CD4-positive, alpha-beta T cell (primary cell): ENCODE measurements around the gene PRKN. TPM values are rescaled to one million over a fixed set of nuclear protein-coding genes. Genes with fewer than 3 reads are reported as not detected.
A peak's percentile ranks its signal among the peaks of the same experiment; 100 is the strongest.

Source experiments
- ATAC-seq: fragments of 200-7000 bp; cut with Tn5 transposase; one replicate; pipeline ENCODE4 v1.10.0; 2022; ENCODE audit warnings: mild to moderate bottlenecking; ENCODE audit not compliant: poor library complexity
- CTCF ChIA-PET: fragments of 350-600 bp; sonication (Branson Sonifier 250); formaldehyde crosslinking; loops from one replicate; lab custom pipeline; 2021; ENCODE audit warnings: antibody characterized with exemption, inconsistent platforms; lab: Charles Lee
- POLR2A ChIA-PET: fragments of 350-600 bp; sonication (Branson Sonifier 250); formaldehyde crosslinking; loops from one replicate; lab custom pipeline; 2021; ENCODE audit warnings: antibody characterized with exemption, inconsistent platforms; lab: Charles Lee
- DNase-seq, 14 experiments: peaks; one replicate each; pipeline ENCODE4 v3.0.0-alpha.2; 2013 to 2020; ENCODE audit warnings: mixed read lengths in 2 of 14
- H3K27ac ChIP-seq, 2 donors: one replicate each; pipeline versions ENCODE4 v1.5.1 to v1.7.0; 2013; ENCODE audit warnings: low read length in 2 of 2, low read depth in 1 of 2, mild to moderate bottlenecking in 1 of 2
- H3K27me3 ChIP-seq, 2 experiments: 1 replicate in 1 of 2; 2 replicates in 1 of 2; pipeline versions ENCODE4 v1.6.1 to v1.7.0; 2013; ENCODE audit warnings: low read length in 2 of 2, control low read depth in 1 of 2, mild to moderate bottlenecking in 1 of 2, moderate library complexity in 1 of 2; ENCODE audit not compliant: insufficient read depth in 2 of 2, control insufficient read depth in 1 of 2
- H3K36me3 ChIP-seq: one replicate; pipeline ENCODE4 v1.6.1; 2013; ENCODE audit warnings: low read length, control low read depth; ENCODE audit not compliant: insufficient read depth
- H3K4me1 ChIP-seq: one replicate; pipeline ENCODE4 v1.6.1; 2013; ENCODE audit warnings: low read length, control low read depth; ENCODE audit not compliant: insufficient read depth
- H3K4me3 ChIP-seq: one replicate; pipeline ENCODE4 v1.5.1; 2013; ENCODE audit warnings: mild to moderate bottlenecking, low read length, moderate library complexity
- H3K9me3 ChIP-seq, 2 experiments: 1 replicate in 1 of 2; 2 replicates in 1 of 2; pipeline versions ENCODE4 v1.6.1 to v1.7.0; 2013; ENCODE audit warnings: low read length in 2 of 2, mild to moderate bottlenecking in 2 of 2, control low read depth in 1 of 2, moderate library complexity in 1 of 2; ENCODE audit not compliant: control insufficient read depth in 1 of 2, insufficient read depth in 1 of 2
- H3K27ac Mint-ChIP-seq: one replicate; pipeline ENCODE4 v1.8.0; 2020; ENCODE audit warnings: mixed read lengths
- H3K27me3 Mint-ChIP-seq: one replicate; pipeline ENCODE4 v1.8.0; 2021; ENCODE audit warnings: mixed read lengths
- H3K36me3 Mint-ChIP-seq: one replicate; pipeline ENCODE4 v1.8.0; 2021; ENCODE audit warnings: low read depth, mixed read lengths
- H3K4me1 Mint-ChIP-seq: one replicate; pipeline ENCODE4 v1.8.0; 2021; ENCODE audit warnings: low read depth, mixed read lengths
- H3K4me3 Mint-ChIP-seq: one replicate; pipeline ENCODE4 v1.8.0; 2020; ENCODE audit warnings: mild to moderate bottlenecking, mixed read lengths
- H3K9me3 Mint-ChIP-seq: one replicate; pipeline ENCODE4 v1.8.0; 2020; ENCODE audit warnings: mixed read lengths
- CTCF ChIP-seq: fragments of 200-600 bp; IDR thresholded peaks from one replicate; pipeline ENCODE4 v1.8.0; 2022; ENCODE audit warnings: antibody characterized with exemption, mild to moderate bottlenecking
- intact Hi-C, 2 experiments: fragments of 100-400 bp; cut with DNase I in 1 of 2; cut with micrococcal nuclease in 1 of 2; formaldehyde crosslinking; loops; one replicate each; pipeline versions ENCODE4 v1.15.1 to v1.9.0; 2023 to 2025; cut with DNase I, micrococcal nuclease
- total RNA-seq, 174 experiments: library from RNA in 2 of 174; stranded (reverse) in 2 of 174; gene quantifications; one replicate each; pipeline ENCODE4 v1.2.3 and lab custom pipeline; 2021 to 2026

Gene PRKN
- total RNA-seq, 2 experiments from 2014 or later = 5.2 to 5.4 TPM

- intact Hi-C loops = no loop called here
- H3K9me3 ChIP-seq = no peaks in the 10 kb centered on the region
- CTCF ChIA-PET = no interaction called here
- no peak overlapping the region for H3K27ac ChIP-seq
- no peak overlapping the region for H3K4me3 ChIP-seq
- Mint-ChIP-seq H3K4me3 (no peak overlapping the region), H3K4me1 (no peaks in the 10 kb centered on the region), H3K9me3 (no peaks in the 10 kb centered on the region), H3K27me3 (no peaks in the 10 kb centered on the region), H3K36me3 (no peaks in the 10 kb centered on the region), H3K27ac (no peak overlapping the region)
- POLR2A ChIA-PET = no interaction called here
- DNase-seq (peak in 1 of 14 experiments; percentile 18), ATAC-seq (no peak)
- no peak for TF ChIP-seq CTCF
- no peaks in the 10 kb centered on the region for H3K27me3 ChIP-seq
- H3K4me1 ChIP-seq = peaks cover 8% of the 10 kb centered on the region
- H3K36me3 ChIP-seq = no peaks in the 10 kb centered on the region
Measured at GRCh38 chr6:161459008-161459615, 1268.5 kb downstream of the PRKN start.

- H3K4me3 Mint-ChIP-seq = no peak overlapping the region
- TF ChIP-seq CTCF = no peak
- no peaks in the 10 kb centered on the region for H3K9me3 Mint-ChIP-seq
- intact Hi-C loops = no loop called here
- H3K36me3 Mint-ChIP-seq = no peaks in the 10 kb centered on the region
- no peak overlapping the region for H3K27ac Mint-ChIP-seq
- CTCF ChIA-PET = no interaction called here
- POLR2A ChIA-PET = no interaction called here
- H3K27me3 Mint-ChIP-seq = no peaks in the 10 kb centered on the region
- peaks cover 8% of the 10 kb centered on the region for H3K4me1 ChIP-seq
- ATAC-seq = no peak
- no peak overlapping the region for H3K27ac ChIP-seq
- no peaks in the 10 kb centered on the region for H3K27me3 ChIP-seq
- H3K36me3 ChIP-seq = no peaks in the 10 kb centered on the region
- no peaks in the 10 kb centered on the region for H3K4me1 Mint-ChIP-seq
- no peaks in the 10 kb centered on the region for H3K9me3 ChIP-seq
- no peak overlapping the region for H3K4me3 ChIP-seq
- DNase-seq = no peak
Measured at GRCh38 chr6:161458201-161458951, 1269.2 kb downstream of the PRKN start.

DNA sequence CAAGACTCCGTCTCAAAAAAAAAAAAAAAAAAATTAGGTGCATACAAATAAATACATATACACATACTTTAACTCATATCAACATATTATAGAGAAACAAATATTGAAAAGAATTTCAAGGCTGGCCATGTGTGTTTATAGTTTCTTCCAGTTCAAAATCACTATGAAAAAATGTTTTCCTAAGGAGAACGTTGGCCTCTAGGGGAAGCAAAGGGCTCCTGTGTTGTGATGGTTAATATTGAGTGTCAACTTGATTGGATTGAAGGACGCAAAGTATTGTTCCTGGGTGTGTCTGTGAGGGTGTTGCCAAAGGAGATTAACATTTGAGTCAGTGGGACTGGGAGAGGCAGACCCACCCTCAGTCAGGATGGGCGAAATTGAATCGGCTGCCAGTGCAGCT lies 1271.7 kb downstream of the PRKN start:
- no peak overlapping the region for H3K27ac Mint-ChIP-seq

More for the DNA sequence above, 1271.7 kb downstream of the PRKN start:
- no peak for TF ChIP-seq CTCF
- ChIA-PET POLR2A (no interaction called here), CTCF (no interaction called here)
- Histone ChIP-seq H3K4me3 (no peak overlapping the region), H3K27me3 (no peaks in the 10 kb centered on the region), H3K4me1 (peaks cover 8% of the 10 kb centered on the region), H3K36me3 (no peaks in the 10 kb centered on the region), H3K9me3 (no peaks in the 10 kb centered on the region), H3K27ac (no peak overlapping the region)
- ATAC-seq = no peak
- Mint-ChIP-seq H3K4me1 (no peaks in the 10 kb centered on the region), H3K9me3 (no peaks in the 10 kb centered on the region), H3K36me3 (no peaks in the 10 kb centered on the region), H3K27me3 (no peaks in the 10 kb centered on the region), H3K4me3 (no peak overlapping the region)
- intact Hi-C loops = no loop called here
- no peak for DNase-seq
